GOT3 (cell line): ENCODE results near the gene ALG14.

Experiments
- DNase-seq: peaks from one replicate; lab custom pipeline; 2025; ENCODE audit warnings: mixed read lengths; lab: John Stamatoyannopoulos, UW

The ALG14 gene

DNA sequence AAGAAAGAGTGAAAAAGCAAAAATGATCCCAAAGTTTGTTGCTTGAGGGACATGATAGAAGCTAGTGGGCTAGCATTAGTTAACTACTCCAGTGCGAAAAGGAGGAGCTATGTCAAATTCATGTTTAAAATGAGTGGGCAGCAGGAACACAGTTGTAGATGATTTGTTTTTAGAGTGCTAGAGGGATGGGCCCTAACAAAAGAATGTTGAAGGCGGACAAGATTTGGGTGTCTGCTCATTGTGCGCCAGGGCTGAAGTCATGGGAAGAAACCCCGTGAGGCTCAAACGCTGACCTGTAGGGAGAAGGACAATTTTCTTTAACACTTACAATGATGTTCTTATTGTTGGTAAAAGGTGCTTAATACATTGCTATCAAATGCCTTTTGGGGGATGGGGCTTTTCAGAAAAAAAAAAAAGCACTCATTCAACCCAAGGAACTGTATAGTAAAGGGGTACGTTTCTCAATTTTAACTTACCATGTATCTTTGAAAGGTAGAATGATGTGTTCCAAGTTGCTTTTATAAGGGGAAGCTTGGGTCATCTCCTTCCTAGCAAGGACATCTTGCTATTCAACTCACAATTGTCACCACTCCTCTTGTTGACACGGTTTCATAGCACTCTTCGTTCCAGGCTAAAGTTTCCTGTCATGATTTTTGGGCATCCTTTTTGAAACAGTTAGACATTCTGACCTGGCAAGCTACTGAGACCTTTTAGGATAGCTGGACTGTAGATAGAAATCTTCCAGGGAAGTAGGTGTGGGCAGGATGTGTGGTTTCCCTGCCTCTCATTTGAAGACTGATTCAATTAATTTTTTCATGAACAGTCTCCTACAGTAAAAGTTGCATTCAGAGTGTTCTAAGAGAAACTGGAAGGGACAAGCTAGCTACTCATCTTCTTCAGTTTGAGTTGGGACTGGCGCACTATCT, 92.8 kb downstream of the ALG14 start:
- DNase-seq = no peak

DNA sequence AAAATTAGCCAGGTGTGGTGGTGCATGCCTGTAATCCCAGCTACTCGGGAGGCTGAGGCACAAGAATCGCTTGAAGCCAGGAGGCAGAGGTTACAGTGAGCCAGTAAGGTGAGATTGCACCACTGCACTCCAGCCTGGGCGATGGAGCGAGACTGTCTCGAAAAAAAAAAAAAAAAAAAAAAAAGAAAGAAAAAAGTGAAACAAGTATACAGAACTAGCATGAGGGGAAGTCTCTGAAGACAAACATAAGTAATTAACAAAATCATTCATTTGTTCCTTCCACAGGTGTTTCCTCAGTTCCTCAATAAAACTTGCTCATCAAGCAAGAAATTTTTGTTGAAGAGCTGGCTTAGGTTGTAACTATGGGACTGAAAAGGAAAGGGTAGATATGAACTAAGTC, 93.6 kb downstream of the ALG14 start:
- no peak for DNase-seq

DNA sequence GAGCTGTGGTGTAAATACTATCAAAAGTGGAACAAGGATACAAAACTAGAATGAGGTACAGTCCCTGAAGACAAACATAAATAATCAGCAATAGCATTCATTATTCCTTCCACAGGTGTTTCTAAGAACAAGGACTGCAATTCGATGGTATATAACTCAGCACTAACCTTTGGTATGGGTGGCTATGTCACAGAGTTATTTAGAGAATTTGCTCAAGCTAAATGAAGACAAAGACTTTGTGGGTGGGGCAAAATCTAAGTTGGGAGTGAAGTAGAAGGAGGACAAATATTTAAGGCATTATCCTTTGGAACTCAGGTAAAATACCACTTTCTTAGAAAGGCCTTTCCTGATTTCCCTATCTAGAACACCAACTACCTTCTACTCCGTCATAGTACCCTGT, 94.3 kb downstream of the ALG14 start:
- no peak for DNase-seq

DNA sequence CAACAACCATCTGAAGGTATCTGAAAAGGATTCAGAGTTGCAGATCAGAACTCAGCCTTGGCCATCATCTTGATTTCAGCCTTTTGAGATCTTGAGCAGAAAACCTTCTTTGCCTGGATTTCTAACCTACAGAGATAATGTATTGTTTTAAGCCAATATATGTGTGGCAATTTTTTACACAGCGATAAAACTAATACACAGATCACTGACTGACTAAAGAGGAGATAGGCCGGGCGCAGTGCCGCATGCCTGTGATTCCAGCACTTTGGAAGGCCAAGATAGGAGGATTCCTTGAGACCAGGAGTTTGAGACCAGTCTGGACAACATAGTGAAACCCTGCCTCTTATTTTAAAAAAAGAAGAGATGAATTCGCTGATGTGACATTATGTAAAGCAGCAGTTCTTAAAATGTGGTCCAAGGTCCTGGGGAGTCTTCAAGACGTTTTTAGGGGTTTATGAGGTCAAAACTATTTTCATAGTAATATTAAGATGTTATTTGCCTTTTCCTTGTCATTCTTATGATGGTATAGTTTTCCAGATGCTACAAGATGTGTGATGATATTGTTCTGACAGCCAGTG, 95.7 kb downstream of the ALG14 start:
- no peak for DNase-seq

DNA sequence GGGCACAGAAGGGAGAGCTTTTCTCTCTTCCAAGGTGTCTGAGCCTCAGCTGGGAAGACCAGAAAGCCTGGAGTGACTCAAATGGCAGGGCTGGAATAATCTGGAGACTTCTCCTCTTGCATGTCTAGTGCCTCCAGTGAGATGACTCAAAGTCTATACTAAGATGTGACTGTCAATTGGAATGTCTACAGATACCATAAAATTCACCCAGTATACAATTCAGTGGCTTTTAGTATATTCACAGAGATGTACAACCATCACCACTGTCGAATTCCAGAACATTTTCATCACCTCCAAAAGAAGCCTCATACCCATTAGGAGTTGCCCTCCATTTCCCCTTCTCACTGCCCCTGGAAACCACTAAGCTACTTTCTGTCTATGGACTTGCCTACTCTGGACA, 97.9 kb downstream of the ALG14 start:
- no peak for DNase-seq

DNA sequence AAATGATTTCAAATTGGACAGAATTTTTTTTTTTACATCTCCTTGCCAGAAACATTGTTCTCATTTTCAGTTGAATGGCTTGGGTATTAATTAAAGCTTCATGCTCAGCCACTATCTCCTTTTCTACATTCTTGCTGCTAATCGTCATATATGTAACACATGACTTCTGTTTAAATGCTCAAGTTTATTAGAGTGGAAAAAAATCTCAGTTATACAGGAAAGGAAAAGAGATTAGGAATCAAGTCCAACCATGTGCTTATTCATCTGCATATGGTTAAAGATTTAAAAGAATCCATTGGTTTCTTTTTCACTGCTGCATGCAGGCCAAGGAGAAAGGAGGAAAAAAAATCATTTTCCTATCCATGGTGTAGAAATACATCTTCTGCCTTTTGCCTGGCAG, 98.5 kb downstream of the ALG14 start:
- DNase-seq = no peak

DNA sequence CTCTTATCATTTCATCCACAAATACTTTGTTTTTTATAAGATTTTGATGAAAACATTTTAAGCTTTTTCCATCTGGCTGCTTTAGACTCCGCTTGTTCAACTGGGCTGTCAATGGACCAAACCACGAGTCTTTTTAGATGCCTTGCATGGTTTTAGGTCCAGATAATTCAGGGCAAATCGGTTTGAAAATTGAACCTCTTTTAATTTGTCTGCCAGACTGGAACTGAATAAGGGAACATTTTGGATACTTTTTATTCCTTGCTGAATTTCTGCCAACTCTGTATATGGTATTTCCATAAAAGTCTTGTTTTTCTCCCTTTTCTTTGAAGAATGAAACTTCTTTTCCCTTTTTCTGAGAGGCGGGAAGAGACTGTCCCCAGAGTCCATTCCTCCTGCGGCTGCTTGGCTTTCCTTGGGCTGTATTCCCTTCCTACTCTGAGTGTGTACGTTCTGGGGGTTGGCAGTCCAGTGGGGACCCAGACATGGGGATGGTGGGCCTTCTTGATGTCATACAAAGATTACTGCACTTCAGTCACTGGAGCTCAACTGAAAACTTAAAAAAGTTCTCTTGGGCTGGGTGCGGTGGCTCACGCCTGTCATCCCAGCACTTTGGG, 99.3 kb downstream of the ALG14 start:
- DNase-seq = no peak

DNA sequence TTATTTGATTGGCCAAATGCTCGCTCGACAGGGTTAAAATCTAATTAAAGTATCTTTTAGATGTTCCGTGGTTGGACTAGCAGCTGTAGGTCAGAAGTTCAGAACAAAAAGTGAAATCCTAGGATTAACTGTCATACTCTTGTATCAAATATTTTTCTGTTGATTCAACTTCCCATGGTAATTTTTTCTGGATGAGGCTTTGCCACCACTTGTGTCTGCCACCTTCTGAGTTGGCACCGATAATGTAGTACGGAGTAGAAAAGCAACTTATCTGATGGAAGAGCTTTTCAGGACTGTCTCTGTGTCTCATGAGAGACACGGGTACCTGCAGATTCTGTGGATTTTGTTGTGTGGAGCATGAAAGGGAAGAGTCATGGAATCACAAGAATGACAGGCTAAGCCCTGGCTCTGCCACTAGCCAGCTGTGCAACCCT, 101.2 kb downstream of the ALG14 start:
- DNase-seq = no peak

DNA sequence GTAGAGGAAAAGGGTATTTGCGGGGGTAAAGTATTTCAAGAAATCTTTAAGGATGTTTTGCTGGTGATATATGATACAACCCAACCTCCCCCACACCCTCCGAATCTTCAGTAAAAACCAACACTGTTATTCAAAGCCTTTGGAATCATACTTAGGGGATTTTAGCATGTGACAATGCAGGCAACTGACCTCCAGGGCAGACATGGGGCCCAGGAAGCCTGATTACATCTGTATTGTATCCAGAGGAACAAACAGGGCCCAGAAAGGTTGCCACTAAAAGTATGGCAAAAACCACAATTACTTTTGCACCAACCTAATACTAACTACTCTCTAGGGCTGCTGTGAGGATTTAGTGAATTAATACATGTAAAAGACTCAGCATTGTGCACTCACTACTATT, 102.0 kb downstream of the ALG14 start:
- DNase-seq = no peak

DNA sequence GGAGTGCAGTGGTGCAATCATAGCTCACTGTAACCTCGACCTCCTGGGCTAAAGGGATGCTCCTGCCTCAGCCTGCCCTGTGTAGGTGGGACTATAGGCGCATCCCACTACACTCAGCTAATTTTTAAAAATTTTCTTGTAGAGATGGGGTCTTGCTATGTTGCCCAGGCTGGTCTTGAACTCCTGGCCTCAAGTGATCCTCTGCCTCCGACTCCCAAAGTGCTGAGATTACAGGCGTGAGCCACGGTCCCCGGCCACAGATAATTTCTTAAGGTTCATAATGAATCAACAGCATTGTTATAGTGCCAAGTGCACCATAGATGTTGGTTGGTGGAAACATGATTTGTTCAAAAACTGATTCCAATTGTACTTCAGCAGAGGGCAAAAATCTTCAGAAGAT, 103.6 kb downstream of the ALG14 start:
- DNase-seq = no peak

DNA sequence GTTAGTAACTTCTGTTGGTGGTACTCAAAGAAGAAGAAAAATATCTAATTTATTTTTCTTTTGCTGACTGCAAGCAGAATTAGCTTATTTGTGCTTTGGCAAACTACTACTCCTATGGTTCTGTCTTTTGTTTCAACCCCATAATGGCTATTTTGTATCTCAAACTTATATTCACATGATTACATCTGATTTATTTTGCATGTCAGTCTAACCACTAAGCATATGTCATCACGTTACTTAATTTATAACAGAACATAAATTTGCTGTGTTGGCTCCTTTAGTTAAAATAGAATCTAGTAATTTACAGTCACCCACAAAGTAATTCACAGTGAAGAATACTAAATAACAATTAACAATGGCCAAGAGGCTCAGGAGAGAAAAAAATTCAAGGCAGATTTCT, 106.7 kb downstream of the ALG14 start:
- DNase-seq = no peak

DNA sequence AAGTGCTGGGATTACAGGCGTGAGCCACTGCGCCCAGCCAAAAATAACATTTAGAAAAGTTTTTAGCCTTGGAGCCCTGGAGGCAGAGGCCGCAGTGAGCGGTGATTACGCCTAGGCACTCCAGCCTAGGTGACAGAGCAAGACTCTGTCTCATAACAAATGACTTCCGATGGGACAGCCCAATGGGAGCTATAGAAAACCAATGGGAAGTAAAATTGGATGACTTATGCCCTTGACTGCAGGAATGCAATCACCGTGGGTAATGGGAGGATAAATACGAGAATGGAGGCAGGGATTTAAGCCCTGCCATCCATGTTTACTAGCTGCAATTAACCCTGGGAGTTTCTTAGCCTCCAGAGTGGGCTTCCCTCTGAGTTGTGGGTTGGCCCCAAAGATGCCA, 108.9 kb downstream of the ALG14 start:
- DNase-seq = no peak

DNA sequence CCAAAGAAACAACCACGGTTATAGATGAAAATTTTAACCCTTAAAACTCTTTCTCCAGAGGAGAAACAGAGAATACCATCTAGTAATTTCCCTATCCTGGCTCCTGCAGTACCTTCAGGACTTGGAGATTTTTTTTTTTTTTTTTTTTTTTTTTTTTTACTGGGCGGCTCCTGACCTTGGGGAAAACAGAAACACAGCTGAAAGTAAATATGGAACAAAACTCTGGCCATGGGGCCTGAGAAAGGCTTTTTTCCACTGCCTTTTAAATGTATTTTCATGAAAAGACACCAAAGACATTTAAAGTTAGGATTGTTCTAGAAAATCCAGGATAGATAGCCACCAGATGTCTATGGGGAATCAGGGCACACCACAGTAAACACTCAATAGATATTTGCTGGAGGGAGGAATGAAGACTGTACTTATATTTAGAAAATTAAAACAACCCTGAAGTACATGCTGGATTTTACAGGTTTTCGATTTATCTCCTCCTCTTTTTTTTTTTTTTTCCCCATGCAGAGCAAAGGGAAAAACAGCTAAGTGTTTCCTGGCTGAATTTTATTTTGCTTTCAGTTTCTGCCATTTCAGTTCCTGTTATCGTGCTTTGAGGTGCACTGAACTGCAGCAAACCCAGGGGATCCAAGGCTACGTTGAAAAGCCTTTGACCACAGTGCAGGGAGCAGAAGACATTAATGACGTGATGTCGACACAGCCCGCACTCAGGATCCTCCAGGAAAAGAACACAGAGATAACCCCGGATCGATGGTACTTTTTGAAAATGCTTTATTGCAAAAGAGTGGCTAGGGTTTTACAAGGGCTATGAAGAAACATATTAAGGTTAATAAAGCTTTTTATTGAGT, 110.1 kb downstream of the ALG14 start:
- no peak for DNase-seq

DNA sequence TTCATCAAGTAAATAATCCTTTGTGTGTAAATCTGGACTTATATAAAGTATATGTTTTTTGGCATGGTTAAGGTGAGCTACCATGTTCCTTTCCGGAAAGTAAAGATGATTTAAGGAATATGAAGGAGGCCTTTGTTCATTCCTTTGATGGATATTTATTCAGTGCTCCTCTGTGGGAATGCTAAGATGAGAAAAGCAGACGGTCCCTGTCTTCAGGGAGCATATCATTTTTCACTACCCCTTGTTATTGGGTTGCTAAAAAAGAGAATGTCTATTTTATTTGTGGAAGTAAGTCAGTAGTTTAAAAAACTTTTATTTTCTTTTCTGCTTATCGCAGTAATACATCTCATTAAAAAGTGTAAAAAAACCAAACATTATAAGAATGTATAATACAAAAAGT, 110.8 kb downstream of the ALG14 start:
- no peak for DNase-seq

DNA sequence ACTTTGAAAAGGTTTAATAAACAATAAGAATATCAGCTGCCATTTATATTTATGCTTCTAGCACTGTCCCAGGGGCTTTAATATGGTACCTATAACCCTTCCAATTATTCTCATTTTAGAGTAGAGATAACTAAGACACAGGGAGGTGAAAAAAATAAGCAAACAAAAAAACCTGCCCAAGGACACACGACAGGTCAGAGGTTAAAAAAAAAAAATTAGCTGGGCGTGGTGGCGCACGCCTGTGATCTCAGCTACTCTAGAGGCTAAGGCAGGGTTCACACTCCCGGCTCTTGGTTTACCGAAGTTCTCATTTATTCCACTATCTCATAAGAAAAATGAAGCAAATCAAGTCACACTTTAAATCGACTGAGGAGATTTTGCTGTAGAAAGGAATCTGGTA, 111.2 kb downstream of the ALG14 start:
- no peak for DNase-seq

DNA sequence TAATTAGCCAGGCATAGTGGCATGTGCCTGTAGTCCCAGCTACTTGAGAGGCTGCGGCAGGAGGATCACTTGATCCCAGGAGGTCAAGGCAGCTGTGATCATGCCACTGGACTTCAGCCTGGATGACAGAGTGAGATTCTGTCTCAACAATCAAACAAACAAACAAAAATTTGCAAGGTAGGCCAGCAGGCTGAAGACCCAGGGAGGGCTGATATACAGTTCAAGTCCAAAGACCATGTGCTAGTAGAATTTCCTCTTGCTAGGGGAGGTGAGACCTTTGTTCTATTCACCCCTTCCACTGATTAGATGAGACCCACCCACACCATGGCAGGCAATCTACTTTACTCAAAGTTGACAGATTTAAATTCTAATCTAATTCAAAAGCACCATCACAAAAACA, 114.7 kb downstream of the ALG14 start:
- no peak for DNase-seq

DNA sequence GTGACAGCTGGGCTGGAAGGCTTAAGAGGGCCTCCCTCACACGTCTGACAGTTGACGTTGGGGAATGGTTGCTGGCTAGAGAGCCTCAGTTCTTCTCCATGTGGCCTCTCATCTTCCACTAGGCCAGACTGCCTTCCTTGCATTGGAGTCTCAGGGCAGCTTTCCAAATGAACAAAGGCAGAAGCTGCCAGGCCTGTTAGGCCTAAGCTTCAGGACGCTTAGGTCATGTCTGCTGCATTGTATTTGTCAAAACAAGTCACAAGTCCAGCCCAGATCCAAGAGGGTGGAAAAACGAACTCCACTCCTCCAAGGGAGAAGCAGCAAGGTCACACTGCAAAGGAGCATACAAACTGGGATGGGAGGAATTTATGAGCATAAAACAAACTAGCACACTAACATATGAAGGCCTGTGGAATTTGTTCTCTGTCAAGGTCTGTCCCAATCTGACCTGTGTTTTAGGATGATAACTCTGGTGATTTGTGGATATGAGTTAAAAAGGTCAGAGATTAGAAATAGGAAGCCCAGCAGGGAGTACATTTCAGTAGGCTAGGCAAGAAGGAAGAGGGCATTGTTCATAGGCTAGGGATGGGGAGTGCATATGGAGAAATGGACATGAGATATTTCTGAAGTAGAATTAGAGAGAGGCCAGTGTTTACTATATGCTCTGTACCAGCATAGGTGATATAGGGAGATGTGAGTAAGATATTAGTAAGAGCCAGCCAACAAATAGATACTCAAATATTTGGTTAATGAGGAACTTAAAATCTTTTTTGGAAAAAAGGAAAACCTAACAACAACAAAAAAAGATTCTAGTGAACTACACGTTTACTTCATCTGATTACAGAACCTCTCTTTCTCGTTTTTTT, 116.8 kb downstream of the ALG14 start:
- DNase-seq = no peak

DNA sequence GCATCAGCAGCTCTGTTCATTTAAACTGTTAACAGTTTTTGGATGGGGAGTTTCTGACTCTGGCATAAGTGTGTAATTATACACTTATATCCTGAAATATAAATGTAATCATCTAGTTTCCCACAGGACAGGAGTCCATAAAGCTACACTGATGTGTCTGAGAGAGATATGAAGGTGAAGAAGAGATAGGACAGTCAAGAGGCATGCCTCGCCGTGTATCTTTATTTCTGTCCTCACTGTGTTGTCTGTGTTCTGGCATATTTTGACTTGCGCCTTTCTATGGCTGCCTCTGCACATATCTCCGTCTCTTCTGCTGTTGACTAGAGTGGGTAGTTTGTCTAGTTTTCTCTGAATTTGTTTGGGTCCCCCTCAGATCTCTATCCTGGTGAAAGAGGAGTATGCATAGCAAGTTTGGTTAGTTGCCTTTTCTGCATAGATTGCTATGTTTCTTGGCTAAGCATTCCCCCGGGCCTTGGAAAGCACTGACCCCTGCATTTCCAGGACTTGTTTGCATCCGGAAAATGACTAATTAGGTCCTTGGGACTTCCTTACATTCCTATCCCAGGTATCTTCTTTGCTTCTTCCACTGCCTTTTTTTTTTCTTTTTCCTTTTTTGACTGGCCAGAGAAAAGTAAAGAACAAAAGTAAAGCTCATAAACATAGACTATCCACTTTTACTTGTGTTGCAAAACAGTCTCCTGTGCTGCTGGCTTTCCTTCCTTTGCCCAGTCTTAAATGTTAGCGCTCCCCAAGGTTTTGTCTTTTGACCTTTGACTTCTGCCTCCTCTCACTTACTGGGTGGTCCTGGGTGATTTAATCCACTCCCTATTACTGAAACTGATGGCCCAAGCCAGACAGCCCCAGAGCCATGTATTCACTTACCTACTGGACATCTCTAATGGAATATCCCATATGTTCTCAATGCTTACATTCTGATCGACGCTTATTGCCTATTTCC, 118.2 kb downstream of the ALG14 start:
- DNase-seq = no peak

DNA sequence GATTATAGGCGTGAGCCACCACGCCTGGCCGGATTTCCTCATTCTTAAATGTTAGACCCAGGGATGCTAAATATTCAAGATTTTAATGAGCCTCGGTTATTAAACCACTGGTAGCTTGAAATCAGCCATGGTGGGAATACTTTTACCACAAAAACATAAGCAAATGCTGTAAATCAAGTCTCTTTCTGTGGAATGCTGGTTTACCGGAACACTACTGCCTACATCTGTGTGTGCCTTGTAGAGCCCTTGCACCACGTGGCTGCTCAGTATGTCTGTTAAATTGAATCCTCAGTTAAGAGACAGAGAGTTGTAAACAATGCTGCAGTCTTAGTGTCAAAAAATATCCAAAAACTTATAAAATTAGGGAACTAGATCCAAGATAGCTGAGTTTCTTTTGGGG, 119.0 kb downstream of the ALG14 start:
- DNase-seq = no peak

DNA sequence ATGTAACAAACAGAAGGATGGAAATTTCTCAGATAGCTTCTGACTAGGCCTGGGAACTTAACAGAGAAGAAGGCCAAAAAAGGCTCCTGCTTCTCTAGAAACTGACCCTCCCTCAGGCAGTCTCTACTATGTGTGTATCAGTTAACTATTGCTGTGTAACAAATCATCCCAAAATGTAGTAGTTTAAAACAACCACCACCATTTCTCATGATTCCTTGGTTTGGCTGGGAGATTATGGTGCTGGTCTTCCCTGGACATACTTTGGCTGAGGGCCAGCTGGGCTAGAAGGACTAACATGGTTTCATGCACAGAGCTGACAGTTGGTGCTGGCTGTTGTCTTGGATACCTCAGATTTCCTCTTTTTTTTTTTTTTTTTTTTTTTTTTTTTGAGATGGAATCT, 119.6 kb downstream of the ALG14 start:
- no peak for DNase-seq
